Prostate gland (tissue), 2 donors: Measurements from ENCODE around the gene C10orf105.

Source experiments
- CTCF ChIP-seq, 4 experiments: fragments of 200-600 bp in 2 of 4; fragments of 450-650 bp in 2 of 4; sonication (generic) in 2 of 4; IDR thresholded peaks; 1 replicate in 3 of 4; 2 replicates in 1 of 4; pipeline ENCODE4 v1.5.1; 2016 to 2019; ENCODE audit warnings: antibody characterized with exemption in 4 of 4, mild to moderate bottlenecking in 2 of 4, moderate library complexity in 2 of 4
- POLR2A ChIP-seq: fragments of 450-650 bp; IDR thresholded peaks from one replicate; pipeline ENCODE4 v1.6.1; 2016; ENCODE audit warnings: antibody characterized with exemption, mild to moderate bottlenecking
- POLR2AphosphoS5 ChIP-seq: sonication (generic); formaldehyde crosslinking; IDR thresholded peaks from one replicate; pipeline ENCODE4 v1.6.1; 2017; ENCODE audit warnings: antibody characterized with exemption

- TF ChIP-seq POLR2A (no peak), CTCF (IDR thresholded peaks at IDR 0.05) (no peak), POLR2AphosphoS5 (no peak)
These were observed 14.8 kb downstream of the C10orf105 start for GRCh38 chr10:71704816-71705215.
